ENCODE data around the gene MYBPC3. TPM values are rescaled to one million over a fixed set of nuclear protein-coding genes. Genes with fewer than 3 reads are reported as not detected.

MYBPC3 gene
- polyA plus RNA-seq, 2 of the 4 experiments (the other 2 are of a cell fraction), result 0.05 to 0.06 TPM

- ATAC-seq (no peak), DNase-seq (ENCODE audit: low read depth in 1 of 2, low spot score in 1 of 2) (no peak), FAIRE-seq (no peak)
- no peak overlapping the region for H3K27ac ChIP-seq
- no peak overlapping the region for H3K4me3 ChIP-seq
- ChIA-PET POLR2A (no interaction called here), CTCF (interaction anchor here (0.8 to 4.7 kb wide), 4 partner anchors 17 to 67 kb away, joined by 3 to 15 read pairs (median 6); partner anchors contain the start of gene NR1H3)
- no peak overlapping the region for H3K4me2 ChIP-seq
- TF ChIP-seq REST (IDR thresholded peaks at IDR 0.05) (no peak), PBX3 (IDR thresholded peaks at IDR 0.05) (no peak), ELK1 (IDR thresholded peaks at IDR 0.05; ENCODE audit: low read depth, low read length) (no peak), HEYL (CRISPR knock-in tag; IDR thresholded peaks at IDR 0.05) (no peak), NFE2L2 (conservative IDR thresholded peaks at IDR 0.05; ENCODE audit: low read length) (no peak), CBX2 (IDR thresholded peaks at IDR 0.05; ENCODE audit: borderline replicate concordance, low read depth) (no peak), JUNB (IDR thresholded peaks at IDR 0.05) (no peak), SMC3 (IDR thresholded peaks at IDR 0.05) (no peak)
- no peaks in the 10 kb centered on the region for H3K4me1 ChIP-seq
- 63% methylated on average over 1 of the region's 1 CpG for WGBS (ENCODE audit: missing lambda C conversion rate)
- no peaks in the 10 kb centered on the region for H3K9me3 ChIP-seq
Observed at GRCh38 chr11:47306484-47306844, 46.0 kb downstream of the MYBPC3 start.

- H3K9me3 ChIP-seq, result no peaks in the 10 kb centered on the region
- 90% methylated on average over 3 of the region's 3 CpGs for WGBS (ENCODE audit: missing lambda C conversion rate)
- ATAC-seq, result no peak
- ChIA-PET CTCF (interaction anchor here (0.6 to 4.7 kb wide), 8 partner anchors 10 to 67 kb away, joined by 3 to 15 read pairs (median 4); partner anchors contain the start of gene NR1H3), POLR2A (interaction anchor here (0.6 kb wide), 1 partner anchor 35 kb away, joined by 3 read pairs; no protein-coding TSS in a partner anchor)
- TF ChIP-seq POLR2AphosphoS2 (conservative IDR thresholded peaks at IDR 0.05; ENCODE audit: low read length), result no peak
- TF ChIP-seq JUNB (IDR thresholded peaks at IDR 0.05), result no peak
- TF ChIP-seq CBX8 (IDR thresholded peaks at IDR 0.05), result no peak
- TF ChIP-seq MAFK (IDR thresholded peaks at IDR 0.05; ENCODE audit: partially characterized antibody), result no peak
- no peak for TF ChIP-seq E2F6 (IDR thresholded peaks at IDR 0.05; ENCODE audit: borderline replicate concordance, low read depth)
- no peak for TF ChIP-seq FOSB (CRISPR knock-in tag; IDR thresholded peaks at IDR 0.05)
- H3K27ac ChIP-seq, result no peak overlapping the region
- DNase-seq (ENCODE audit: low read depth in 1 of 2, low spot score in 1 of 2), result no peak
- no peak overlapping the region for H3K4me2 ChIP-seq
- no peaks in the 10 kb centered on the region for H3K4me1 ChIP-seq
- no peak for FAIRE-seq
- no peak overlapping the region for H3K4me3 ChIP-seq
Observed at GRCh38 chr11:47305734-47306483, 46.6 kb downstream of the MYBPC3 start.

GRCh38 chr11:47302853-47303252 lies 49.6 kb downstream of the MYBPC3 start:
- no peak for DNase-seq (ENCODE audit: low read depth in 1 of 2, low spot score in 1 of 2)
- Histone ChIP-seq H3K4me1 (no peaks in the 10 kb centered on the region), H3K4me2 (no peak overlapping the region), H3K9me3 (peaks cover 17% of the 10 kb centered on the region), H3K4me3 (no peak overlapping the region), H3K27ac (no peak overlapping the region)
- ChIA-PET POLR2A (no interaction called here), CTCF (interaction anchor here (1.7 kb wide), 1 partner anchor 43 kb away, joined by 4 read pairs; no protein-coding TSS in a partner anchor)
- WGBS (ENCODE audit: missing lambda C conversion rate), result 91% methylated on average over 1 of the region's 1 CpG
- FAIRE-seq, result no peak
- ATAC-seq, result no peak
- TF ChIP-seq MAZ (IDR thresholded peaks at IDR 0.05; ENCODE audit: borderline replicate concordance, low read depth, low read length) (no peak), MYC (IDR thresholded peaks at IDR 0.05; ENCODE audit: borderline replicate concordance, low read length) (no peak), RCOR1 (IDR thresholded peaks at IDR 0.05; ENCODE audit: low read depth, low read length) (no peak), NFE2L2 (conservative IDR thresholded peaks at IDR 0.05; ENCODE audit: low read length) (no peak), TP53 (CRISPR knock-in tag; IDR thresholded peaks at IDR 0.05) (no peak), NR3C1 (IDR thresholded peaks at IDR 0.05) (no peak), RAD21 (conservative IDR thresholded peaks at IDR 0.05 in 1 of 2, IDR thresholded peaks at IDR 0.05 in 1 of 2) (no peak), HES2 (IDR thresholded peaks at IDR 0.05) (no peak), EHF (CRISPR knock-in tag; IDR thresholded peaks at IDR 0.05) (no peak), RARB (CRISPR knock-in tag; IDR thresholded peaks at IDR 0.05) (no peak), CTCF (IDR thresholded peaks at IDR 0.05) (no peak), HEYL (CRISPR knock-in tag; IDR thresholded peaks at IDR 0.05) (no peak), ESRRA (IDR thresholded peaks at IDR 0.05; ENCODE audit: borderline replicate concordance, low read length) (no peak), ZFP36 (IDR thresholded peaks at IDR 0.05; ENCODE audit: borderline replicate concordance, partially characterized antibody) (no peak)
